IMR-90 (cell line): ENCODE data around the gene TNFRSF1B. TPM values are rescaled to one million over a fixed set of nuclear protein-coding genes. Genes with fewer than 3 reads are reported as not detected.

Source experiments
- CTCF ChIP-seq: conservative IDR thresholded peaks from 2 replicates; pipeline ENCODE4 v1.5.1; 2012; ENCODE audit warnings: mild to moderate bottlenecking, low read depth, low read length, improper control_type of control experiment
- polyA plus RNA-seq, 3 experiments: library from polyadenylated mRNA; depleted of rRNA; stranded (reverse); fragments of >200 nt; gene quantifications; 2 replicates each; pipeline ENCODE4 v1.2.3, GENCODE V29; 2012; ENCODE audit warnings: low replicate concordance in 1 of 3
- total RNA-seq: library from RNA; depleted of rRNA; stranded (reverse); fragments of >200 nt; gene quantifications from 2 replicates; pipeline ENCODE4 v1.2.3, GENCODE V29; 2012

Gene TNFRSF1B
- total and polyA plus RNA-seq, 2 of the 4 experiments (the other 2 are of a cell fraction) = 4.3 to 8.9 TPM

- TF ChIP-seq CTCF = peak; percentile 99
These were observed 63.2 kb downstream of the TNFRSF1B start, which contains the start of gene VPS13D (continued) for GRCh38 chr1:12229835-12230548.
